T-helper 22 cell (primary cell): ENCODE results near the gene NFATC1.

Source experiments
- DNase-seq: peaks from one replicate; pipeline ENCODE4 v3.0.0-alpha.2; 2020; ENCODE audit warnings: low read depth

Gene NFATC1

GRCh38 chr18:79540161-79540903 lies 144.6 kb downstream of the NFATC1 start:
- DNase-seq, result no peak

DNA sequence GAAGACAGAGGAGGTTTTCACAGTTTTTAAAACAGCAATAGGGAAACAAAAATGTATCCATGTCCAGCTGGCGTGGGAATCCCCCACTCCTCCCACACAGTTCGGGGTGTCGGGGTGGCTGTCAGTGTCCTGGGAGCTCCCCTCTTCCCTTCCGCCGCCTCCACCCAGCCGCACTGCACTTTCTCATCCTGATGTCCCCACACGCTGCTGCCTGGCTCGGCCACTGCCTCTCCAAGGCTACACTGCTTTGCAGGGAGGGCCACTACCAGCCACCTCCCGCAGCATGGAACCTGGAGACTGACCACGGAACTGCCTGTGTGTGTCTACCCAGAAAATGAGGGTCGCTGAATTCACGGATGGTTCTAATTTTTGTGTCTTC lies 145.2 kb downstream of the NFATC1 start:
- no peak for DNase-seq

DNA sequence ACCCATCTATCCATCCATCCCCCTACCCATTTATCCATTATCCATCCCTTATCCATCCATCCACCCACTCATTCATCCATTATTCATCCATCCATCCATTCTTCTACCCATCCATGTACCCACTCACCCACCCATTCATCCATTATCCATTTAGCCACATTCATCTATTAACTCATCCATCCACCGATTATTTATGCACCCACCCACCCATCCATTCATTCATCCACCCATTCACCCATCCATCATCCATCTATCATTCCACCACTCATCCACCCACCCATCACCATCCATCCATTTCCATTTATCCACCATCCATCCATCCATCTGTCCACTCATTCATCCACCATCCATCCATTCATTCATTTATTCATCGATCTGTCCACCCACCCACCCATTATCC lies 146.5 kb downstream of the NFATC1 start:
- no peak for DNase-seq

DNA sequence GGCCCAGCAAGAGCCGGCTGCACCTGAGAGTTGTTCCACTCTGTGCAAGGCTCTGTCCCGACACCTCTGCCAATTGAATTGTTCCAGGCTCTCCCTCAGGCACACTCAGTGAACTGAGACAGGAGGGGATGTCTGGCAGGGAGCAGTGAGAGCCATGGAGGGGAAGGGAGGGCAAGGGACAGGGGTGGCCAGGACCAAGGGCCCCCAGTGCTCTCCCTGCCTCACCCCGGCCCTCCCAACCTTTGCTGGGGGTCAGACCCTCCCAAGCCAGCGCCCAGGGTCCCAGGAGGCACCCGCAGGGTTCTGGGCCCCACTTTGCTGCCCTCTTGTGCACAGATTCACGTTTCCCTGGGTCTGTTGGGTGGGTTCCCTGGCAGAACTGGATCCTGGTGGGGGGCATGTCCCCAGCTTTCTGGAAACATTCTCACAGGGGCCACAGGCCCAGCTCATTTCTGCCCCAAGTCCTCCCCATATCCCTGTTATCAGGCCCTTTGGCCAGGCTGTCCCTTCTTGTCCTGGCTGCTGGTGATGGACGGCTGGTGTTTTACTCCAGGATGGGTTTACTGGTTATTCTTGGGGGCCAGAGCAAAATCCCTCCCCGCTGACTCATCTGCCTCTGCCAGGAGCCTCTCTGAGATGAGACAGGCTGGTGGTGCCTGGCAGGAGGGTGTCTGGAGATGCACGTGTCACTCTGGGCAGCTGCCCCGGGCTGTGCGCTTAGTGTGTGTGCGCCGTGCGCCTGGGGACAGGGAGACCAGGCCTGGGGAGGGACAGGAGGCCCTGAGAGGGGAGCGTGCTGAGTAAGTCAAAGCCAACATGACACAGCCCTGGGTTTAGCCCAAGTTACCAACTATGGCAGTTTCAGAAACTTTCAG lies 147.4 kb downstream of the NFATC1 start:
- no peak for DNase-seq

GRCh38 chr18:79543861-79544385 lies 148.2 kb downstream of the NFATC1 start:
- DNase-seq, result no peak

DNA sequence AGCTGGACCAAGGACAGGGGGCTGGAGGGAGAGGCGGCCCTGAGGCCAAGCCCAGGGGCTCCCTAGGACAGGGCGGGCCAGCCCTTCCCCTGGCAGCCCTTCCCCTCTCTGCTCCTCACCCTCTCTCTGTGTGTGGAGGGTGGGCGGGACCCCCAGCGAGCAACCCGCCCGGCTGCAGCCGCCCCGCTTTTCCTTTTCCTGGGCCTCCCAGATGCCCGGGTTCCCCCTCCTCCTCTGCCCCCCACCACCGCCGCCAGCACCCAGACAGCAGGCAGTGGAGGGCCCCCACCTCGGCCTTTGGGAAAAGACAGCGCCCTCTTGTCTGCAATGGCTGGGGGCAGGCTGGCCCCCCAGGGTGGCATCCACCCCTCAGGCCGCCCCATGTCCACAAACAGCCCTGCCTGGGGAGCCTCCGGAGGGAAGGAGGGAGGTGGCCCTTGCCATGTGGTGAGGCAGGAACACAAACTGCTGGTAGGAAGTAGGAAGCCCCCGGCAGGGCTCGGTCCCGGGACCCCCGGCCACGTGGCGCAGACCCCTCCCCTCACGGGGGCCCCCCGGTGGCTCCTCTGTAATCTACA lies 148.7 kb downstream of the NFATC1 start:
- DNase-seq, result no peak

DNA sequence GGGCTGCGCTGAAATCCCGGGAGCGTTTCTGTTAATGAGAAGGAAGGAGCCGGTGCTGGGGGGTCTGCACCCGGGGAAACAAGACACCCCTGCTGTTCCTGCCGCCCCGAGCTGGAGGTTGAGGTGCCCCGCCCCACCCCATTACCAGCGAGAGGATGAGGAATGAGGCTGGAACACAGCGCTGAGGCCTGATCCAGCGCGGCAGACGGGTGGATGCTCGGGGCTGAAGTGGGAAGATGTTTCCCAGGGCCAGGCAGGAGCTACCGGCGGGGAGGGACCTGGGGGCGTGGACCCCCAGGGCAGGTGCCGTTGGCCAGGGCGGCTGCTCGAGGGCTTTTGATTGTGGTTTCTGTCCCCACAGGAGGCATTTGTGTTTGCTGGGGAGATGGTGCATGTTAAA lies 149.5 kb downstream of the NFATC1 start:
- DNase-seq, result no peak

GRCh38 chr18:79545736-79546171 lies 150.0 kb downstream of the NFATC1 start:
- DNase-seq, result no peak

DNA sequence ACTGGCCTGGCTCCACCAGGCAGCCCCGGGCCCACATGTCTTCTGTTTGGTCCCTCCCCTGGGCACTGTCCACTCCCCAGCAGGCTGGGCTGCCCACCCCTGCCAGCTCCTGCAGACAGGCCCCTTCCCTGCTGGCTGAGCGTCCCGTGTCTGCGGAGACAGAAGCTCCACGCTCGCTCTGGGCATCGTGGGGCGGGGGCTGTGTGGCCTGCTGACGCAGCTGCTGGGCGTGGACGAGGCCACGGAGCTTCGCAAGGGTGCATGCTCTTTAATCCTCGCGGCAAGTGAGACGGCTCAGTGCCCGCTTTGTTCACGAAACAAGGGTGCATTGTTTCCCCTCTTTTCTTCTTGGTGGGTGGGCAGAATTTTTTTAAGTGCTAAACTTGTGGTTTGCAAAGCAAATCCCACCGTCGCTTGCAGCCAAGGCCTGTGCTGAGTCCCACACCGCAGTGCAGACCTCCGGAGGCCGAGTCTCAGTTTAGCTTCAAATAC lies 151.1 kb downstream of the NFATC1 start:
- no peak for DNase-seq

GRCh38 chr18:79547413-79548076 lies 151.8 kb downstream of the NFATC1 start:
- no peak for DNase-seq

DNA sequence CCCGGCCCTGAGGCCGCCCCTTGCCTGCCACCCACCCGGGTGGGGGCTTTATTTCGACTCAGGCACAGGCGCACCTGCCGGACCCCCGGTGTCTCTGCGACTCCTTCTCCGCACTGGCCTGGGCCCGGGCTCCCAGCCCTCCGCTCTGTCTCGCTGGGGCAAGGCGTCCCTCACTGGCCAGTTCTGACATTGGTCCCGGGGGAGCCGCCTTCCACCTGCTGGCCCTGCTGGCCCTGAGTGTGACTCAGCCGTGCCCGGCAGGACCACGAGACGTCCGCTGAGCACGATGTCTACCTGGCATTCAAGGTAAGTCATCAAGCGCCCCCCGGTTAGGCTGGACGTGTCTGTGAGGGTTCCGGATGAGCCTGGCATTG lies 152.3 kb downstream of the NFATC1 start:
- no peak for DNase-seq

GRCh38 chr18:79548621-79548985 lies 152.9 kb downstream of the NFATC1 start:
- no peak for DNase-seq

- no peak for DNase-seq
Measured at GRCh38 chr18:79548986-79549637, 153.4 kb downstream of the NFATC1 start.

DNA sequence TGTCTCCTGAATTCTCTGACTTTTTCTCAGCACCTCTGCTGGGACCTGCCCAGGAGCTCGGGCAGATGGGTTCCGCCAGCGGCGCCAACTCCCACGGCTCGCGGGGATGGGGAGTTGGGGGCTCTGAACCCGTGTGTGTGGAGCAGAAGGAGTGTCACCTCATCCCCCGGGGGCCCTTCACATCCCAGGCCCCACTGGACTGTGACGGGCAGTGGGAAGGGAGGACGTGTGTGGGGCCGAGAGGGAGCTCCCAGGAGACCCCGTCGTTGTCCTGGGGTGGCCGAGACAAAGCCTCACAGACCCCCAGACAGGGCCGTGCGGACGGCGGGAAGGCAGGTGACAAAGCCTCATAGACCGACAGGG lies 153.9 kb downstream of the NFATC1 start:
- DNase-seq, result no peak

- DNase-seq, result no peak
Measured at GRCh38 chr18:79552140-79552631, 156.5 kb downstream of the NFATC1 start.

- no peak for DNase-seq
Measured at GRCh38 chr18:79552696-79553095, 157.0 kb downstream of the NFATC1 start.

- DNase-seq, result no peak
Measured at GRCh38 chr18:79553154-79553553, 157.4 kb downstream of the NFATC1 start.

- no peak for DNase-seq
Measured at GRCh38 chr18:79553696-79554095, 158.0 kb downstream of the NFATC1 start.

DNA sequence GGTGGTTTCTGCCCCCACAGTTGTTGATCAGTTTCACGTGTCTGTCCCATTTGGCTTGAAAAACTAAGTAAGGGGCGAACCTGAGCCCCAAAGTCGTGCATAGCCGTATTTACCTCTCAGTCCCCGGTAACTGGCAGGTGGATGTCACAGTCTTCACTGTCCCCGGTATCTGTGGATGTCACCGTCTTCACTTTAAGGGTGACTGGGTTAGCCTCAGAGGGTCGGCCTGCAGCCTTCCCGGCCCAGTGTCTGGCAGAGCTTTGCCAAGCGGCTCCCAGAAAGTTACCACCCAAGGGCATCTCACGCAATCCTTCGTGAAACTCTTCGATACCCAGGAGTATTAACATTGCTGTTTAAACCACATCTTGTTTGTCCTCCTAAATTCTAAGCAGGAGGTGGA lies 158.6 kb downstream of the NFATC1 start:
- DNase-seq, result no peak

- DNase-seq, result no peak
Measured at GRCh38 chr18:79554945-79555645, 159.4 kb downstream of the NFATC1 start.

- no peak for DNase-seq
Measured at GRCh38 chr18:79555885-79556284, 160.2 kb downstream of the NFATC1 start.
